Measurements from ENCODE around the gene THSD7B. TPM values are rescaled to one million over a fixed set of nuclear protein-coding genes. Genes with fewer than 3 reads are reported as not detected.

The THSD7B gene
- total and polyA plus RNA-seq, 7 donors: 0.03 to 0.67 (median 0.13) TPM; not detected in 1

DNA sequence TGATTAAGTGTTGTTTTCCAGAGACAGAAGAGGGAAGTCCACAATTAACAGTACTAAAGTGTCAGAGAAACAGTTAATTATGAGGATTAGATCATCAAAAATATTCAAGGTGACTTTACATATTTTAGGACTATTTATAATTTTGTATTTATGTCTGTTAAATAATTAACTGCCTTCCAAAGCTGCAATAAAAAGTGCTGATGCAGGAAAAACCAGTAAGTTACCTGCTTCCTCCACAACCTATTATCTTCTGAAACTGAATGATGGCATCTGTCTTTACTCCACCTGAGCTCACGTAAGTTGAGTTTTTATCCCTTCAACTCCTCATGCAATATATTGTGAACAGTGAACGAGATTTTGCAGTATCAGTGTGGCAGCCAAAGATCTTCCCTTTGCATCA lies 570.7 kb downstream of the THSD7B start:
- TF ChIP-seq, protein P1, sequence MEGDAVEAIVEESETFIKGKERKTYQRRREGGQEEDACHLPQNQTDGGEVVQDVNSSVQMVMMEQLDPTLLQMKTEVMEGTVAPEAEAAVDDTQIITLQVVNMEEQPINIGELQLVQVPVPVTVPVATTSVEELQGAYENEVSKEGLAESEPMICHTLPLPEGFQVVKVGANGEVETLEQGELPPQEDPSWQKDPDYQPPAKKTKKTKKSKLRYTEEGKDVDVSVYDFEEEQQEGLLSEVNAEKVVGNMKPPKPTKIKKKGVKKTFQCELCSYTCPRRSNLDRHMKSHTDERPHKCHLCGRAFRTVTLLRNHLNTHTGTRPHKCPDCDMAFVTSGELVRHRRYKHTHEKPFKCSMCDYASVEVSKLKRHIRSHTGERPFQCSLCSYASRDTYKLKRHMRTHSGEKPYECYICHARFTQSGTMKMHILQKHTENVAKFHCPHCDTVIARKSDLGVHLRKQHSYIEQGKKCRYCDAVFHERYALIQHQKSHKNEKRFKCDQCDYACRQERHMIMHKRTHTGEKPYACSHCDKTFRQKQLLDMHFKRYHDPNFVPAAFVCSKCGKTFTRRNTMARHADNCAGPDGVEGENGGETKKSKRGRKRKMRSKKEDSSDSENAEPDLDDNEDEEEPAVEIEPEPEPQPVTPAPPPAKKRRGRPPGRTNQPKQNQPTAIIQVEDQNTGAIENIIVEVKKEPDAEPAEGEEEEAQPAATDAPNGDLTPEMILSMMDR (IDR thresholded peaks at IDR 0.05): no peak
- WGBS, 3 donors: 71 to 79% (median 73%) methylated on average over 2 of the region's 2 CpGs
- H3K27ac ChIP-seq: no peak overlapping the region

GRCh38 chr2:137339051-137339450 lies 573.7 kb downstream of the THSD7B start:
- no peaks in the 10 kb centered on the region for H3K9me3 ChIP-seq

More for the DNA sequence above, 570.7 kb downstream of the THSD7B start:
- no peaks in the 10 kb centered on the region for H3K9me3 ChIP-seq
- no peaks in the 10 kb centered on the region for H3K27me3 ChIP-seq (ENCODE audit: insufficient read depth in 3 of 3, low read length in 2 of 3)
- no peaks in the 10 kb centered on the region for H3K4me1 ChIP-seq
- no peaks in the 10 kb centered on the region for H3K36me3 ChIP-seq (ENCODE audit: insufficient read depth in 1 of 2, low read depth in 1 of 2)
- no peak for ATAC-seq
- DNase-seq: no peak
- H3K4me3 ChIP-seq: no peak overlapping the region
- intact Hi-C loops (cut with DNase I): no loop called here

GRCh38 chr2:137345994-137346393 lies 580.6 kb downstream of the THSD7B start:
- WGBS, 3 donors: 63 to 66% (median 65%) methylated on average over 4 of the region's 4 CpGs

More at GRCh38 chr2:137339051-137339450, 573.7 kb downstream of the THSD7B start:
- no peak for ATAC-seq
- H3K27me3 ChIP-seq (ENCODE audit: insufficient read depth in 3 of 3, low read length in 2 of 3): no peaks in the 10 kb centered on the region
- H3K4me3 ChIP-seq: no peak overlapping the region
- 30 to 53% (median 36%) methylated on average over 3 of the region's 3 CpGs for WGBS, 3 donors
- intact Hi-C loops (cut with DNase I): no loop called here
- no peak for DNase-seq
- TF ChIP-seq, protein P1 (IDR thresholded peaks at IDR 0.05): no peak
- no peak overlapping the region for H3K27ac ChIP-seq
- H3K4me1 ChIP-seq: no peaks in the 10 kb centered on the region
- no peaks in the 10 kb centered on the region for H3K36me3 ChIP-seq (ENCODE audit: insufficient read depth in 1 of 2, low read depth in 1 of 2)

DNA sequence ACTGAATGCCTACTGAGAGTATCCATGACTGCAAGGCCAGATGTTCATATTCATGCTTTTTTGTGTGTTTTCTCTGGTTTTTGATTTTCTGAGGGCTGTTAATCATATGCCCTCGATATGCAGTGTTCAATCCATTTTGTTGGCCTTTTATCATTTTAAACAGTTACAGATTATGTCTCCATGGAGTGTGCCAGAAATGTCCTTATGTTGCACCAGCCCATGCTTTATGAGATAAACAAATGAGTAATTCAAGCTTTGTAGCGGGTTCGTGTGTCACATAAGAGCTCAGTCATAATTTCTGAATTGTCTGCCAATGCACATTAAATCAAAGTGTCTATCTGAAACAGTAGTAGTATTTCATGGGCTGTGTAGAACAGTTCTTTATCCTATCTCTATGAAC lies 583.0 kb downstream of the THSD7B start:
- no peak overlapping the region for H3K27ac ChIP-seq
- no peaks in the 10 kb centered on the region for H3K27me3 ChIP-seq (ENCODE audit: insufficient read depth in 3 of 3, low read length in 2 of 3)
- no peak for ATAC-seq
- H3K4me1 ChIP-seq: no peaks in the 10 kb centered on the region
- TF ChIP-seq, protein P1 (IDR thresholded peaks at IDR 0.05): no peak
- H3K4me3 ChIP-seq: no peak overlapping the region
- no peaks in the 10 kb centered on the region for H3K36me3 ChIP-seq (ENCODE audit: insufficient read depth in 1 of 2, low read depth in 1 of 2)
- intact Hi-C loops (cut with DNase I): no loop called here
- no peaks in the 10 kb centered on the region for H3K9me3 ChIP-seq
- 34 to 44% (median 43%) methylated on average over 3 of the region's 3 CpGs for WGBS, 3 donors
- no peak for DNase-seq

More at GRCh38 chr2:137345994-137346393, 580.6 kb downstream of the THSD7B start:
- no peaks in the 10 kb centered on the region for H3K27me3 ChIP-seq (ENCODE audit: insufficient read depth in 3 of 3, low read length in 2 of 3)
- H3K4me3 ChIP-seq: no peak overlapping the region
- no peaks in the 10 kb centered on the region for H3K36me3 ChIP-seq (ENCODE audit: insufficient read depth in 1 of 2, low read depth in 1 of 2)
- DNase-seq (no peak), ATAC-seq (no peak)
- H3K27ac ChIP-seq: no peak overlapping the region
- H3K9me3 ChIP-seq: no peaks in the 10 kb centered on the region
- TF ChIP-seq, protein P1 (IDR thresholded peaks at IDR 0.05): no peak
- intact Hi-C loops (cut with DNase I): loop anchor here in 1 of 2 donors (2.0 kb wide), 1 partner anchor 15 kb away; no protein-coding TSS in a partner anchor
- no peaks in the 10 kb centered on the region for H3K4me1 ChIP-seq

DNA sequence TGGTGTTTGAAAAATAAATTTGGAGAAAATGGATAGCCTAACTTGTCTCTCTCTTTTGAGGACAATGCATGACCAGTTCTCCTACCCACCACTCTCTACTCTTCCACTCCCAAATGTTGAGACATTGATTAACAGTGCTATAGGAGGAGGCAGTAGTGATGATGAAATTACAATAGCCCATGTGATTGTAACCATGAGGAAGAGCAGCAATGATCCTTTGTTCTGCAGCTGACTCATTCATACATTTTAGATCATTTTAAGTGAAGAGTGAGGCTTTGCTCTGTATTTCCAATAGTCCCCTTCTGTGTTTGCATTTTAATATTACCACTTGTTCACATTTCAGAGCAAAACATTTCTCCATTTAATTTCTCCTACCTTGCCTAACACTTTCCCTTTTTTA lies 592.3 kb downstream of the THSD7B start:
- no peaks in the 10 kb centered on the region for H3K9me3 ChIP-seq
- no peaks in the 10 kb centered on the region for H3K27me3 ChIP-seq (ENCODE audit: insufficient read depth in 3 of 3, low read length in 2 of 3)
- DNase-seq: no peak
- no peaks in the 10 kb centered on the region for H3K4me1 ChIP-seq
- H3K4me3 ChIP-seq: no peak overlapping the region
- H3K36me3 ChIP-seq (ENCODE audit: insufficient read depth in 1 of 2, low read depth in 1 of 2): no peaks in the 10 kb centered on the region
- no peak for ATAC-seq
- intact Hi-C loops (cut with DNase I): no loop called here
- TF ChIP-seq, protein P1 (IDR thresholded peaks at IDR 0.05): no peak
- no peak overlapping the region for H3K27ac ChIP-seq
